Tibial nerve (tissue), 4 donors: ENCODE data around the gene RTP3.

Source experiments
- CTCF ChIP-seq, 5 experiments: fragments of 200-600 bp in 3 of 5; fragments of 450-650 bp in 2 of 5; sonication (generic) in 3 of 5; IDR thresholded peaks; one replicate each; pipeline ENCODE4 v1.5.1; 2016 to 2019; ENCODE audit warnings: antibody characterized with exemption in 5 of 5, mild to moderate bottlenecking in 3 of 5, moderate library complexity in 2 of 5
- EP300 ChIP-seq, 2 donors: sonication (generic); formaldehyde crosslinking; IDR thresholded peaks; one replicate each; pipeline ENCODE4 v1.6.1; 2017; ENCODE audit warnings: antibody characterized with exemption in 2 of 2, mild to moderate bottlenecking in 1 of 2

- no peak for TF ChIP-seq CTCF (IDR thresholded peaks at IDR 0.05)
- no peak for TF ChIP-seq EP300 (IDR thresholded peaks at IDR 0.05)
Measured at GRCh38 chr3:46478341-46478740, 19.4 kb upstream of the RTP3 start.
